GM10847 (cell line): ENCODE data around the gene CCDC184.

Source experiments
- POLR2A ChIP-seq: IDR thresholded peaks from 2 replicates; pipeline ENCODE4 v1.6.1; 2011; ENCODE audit not compliant: insufficient read length; ENCODE audit errors: extremely low read depth

The CCDC184 gene

GRCh38 chr12:48183091-48183875 is at the start of gene CCDC184:
CCDC184 (plus strand) TSS chr12:48183644; CDS start chr12:48184123, 479 bp downstream.
- no peak for TF ChIP-seq POLR2A

GRCh38 chr12:48135027-48135426 is 48.4 kb upstream of the CCDC184 start:
- TF ChIP-seq POLR2A = no peak

DNA sequence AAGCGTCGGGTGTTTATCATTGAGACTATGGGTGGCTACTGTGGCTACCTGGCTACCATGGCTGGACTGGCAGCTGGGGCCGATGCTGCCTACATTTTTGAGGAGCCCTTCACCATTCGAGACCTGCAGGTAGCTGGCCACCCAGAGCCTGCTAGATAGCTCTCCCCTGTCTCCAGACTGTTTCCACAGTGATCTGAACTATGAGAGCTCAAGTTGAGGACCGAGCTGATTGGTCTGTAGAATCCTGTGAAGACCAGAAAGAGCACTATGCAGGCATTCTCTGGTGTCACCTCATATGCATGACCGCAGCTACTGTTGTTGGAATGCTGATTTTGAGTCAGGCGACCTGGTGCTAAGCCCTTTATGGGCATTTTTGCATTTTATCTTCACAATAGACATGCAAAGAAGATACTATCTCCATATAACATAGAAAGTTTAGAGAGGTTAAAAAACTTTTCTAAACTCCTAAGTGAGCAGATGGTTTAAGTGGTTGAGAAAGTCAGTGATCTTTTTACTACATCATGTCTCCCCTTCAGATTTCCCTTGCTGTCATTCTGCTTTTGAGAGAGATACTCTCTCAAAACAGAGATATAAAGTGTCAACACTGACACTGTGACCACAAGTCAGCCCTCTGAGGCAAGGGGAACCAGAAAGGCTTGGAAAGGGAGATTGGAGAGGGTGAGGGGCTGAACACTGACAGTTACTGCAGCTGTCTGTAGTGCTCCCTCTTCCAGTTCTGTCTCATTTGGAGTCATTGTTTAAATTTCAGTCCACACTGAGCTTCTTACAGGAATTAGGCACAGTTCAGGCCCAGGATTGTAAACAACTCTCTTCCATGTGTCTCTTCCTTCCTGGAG is 40.4 kb upstream of the CCDC184 start:
- TF ChIP-seq POLR2A = no peak

GRCh38 chr12:48143898-48144297 is 39.5 kb upstream of the CCDC184 start:
- TF ChIP-seq POLR2A = no peak

DNA sequence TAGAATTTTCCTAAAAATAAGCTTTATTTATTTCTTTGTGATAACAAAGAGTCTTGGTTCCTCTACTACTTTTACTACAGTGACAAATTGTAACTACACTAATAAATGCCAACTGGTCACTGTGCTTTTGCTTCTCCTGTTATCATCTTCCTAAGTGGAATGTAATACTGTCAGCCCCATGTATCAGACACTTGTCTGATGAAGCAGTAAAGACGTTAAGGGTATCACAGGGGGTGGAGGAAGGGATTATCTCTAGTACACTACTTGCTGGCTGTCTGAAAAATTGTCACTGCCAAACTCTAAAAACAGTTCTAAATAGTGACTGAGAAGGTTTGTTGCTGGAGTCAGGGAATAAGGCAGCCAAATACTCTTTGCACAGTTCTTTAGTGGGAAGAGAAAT is 37.5 kb upstream of the CCDC184 start:
- no peak for TF ChIP-seq POLR2A

DNA sequence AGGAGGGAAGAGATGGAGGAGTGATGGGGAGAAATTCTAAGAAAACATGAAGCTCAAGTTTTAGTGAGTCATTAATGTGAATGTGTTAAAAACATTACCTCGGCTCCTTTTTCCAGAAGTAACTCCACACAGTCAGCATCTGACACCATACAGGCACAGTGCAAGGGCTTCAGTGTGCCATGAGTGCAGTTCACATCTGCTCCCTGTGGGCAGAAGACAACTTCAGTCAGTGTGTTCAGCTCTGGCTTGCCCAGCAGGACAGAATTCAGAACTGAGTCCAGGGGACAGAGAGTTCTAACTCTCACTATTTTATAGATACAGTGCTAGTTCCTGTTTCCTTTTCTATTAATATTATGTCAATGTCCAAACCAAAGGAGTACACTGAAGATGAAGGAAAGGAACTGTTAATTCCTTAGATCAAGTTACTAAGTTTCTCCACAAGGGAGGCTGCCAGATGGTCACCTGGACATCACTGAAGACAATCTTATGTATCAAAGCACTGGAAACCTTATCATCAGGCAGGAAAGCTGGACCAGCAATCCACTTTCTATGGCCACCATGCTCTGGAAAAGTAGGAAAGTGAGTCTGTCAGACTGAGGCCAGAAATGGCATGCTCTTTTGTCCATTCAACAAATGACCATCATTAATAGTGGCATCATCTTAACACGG is 32.2 kb upstream of the CCDC184 start:
- no peak for TF ChIP-seq POLR2A

DNA sequence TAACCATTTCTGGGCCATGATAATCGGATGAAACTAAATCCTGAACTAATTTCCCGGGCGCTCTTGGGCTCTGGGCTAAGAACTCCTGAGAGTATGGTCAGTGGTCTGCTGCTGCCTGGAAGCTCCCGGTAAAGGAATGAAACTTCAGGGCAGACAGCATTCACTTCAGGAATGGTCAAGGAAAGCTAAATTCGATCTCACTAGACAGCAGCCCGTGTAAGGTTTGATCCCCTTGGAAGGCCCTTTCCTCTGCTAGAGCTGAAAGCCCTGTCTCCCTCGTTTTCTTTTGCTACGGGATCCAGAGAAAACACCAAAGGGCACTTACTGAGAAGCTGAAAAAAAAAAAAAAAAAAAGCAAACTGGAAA is 26.8 kb upstream of the CCDC184 start:
- no peak for TF ChIP-seq POLR2A

- peak; percentile 51 for TF ChIP-seq POLR2A
Measured at GRCh38 chr12:48157018-48157888, 26.2 kb upstream of the CCDC184 start, which contains the start of gene ASB8. ASB8 (minus strand) TSS chr12:48157515; CDS start chr12:48153496, 4,019 bp downstream.

DNA sequence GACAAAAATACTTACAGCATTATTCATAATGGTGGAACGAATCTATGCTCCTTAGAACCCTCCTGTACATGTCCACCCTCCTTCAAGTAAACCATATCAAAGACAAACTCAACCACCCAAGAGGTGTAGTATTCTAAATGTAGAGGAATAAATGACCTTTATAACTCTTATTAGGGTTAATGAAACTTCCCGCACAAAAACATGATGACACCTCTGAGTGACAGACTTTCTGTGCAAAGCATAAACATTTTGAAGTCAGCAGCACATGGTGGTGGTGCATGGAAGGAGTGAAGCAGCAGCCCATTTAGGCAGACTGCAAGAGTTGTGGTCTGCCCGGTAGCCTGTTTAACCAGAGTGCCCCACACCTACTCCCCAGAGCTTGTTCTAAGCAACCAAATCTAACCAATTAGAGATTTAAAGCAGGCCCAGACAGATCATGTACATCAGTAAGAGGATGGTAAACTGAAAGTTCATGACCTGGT is 25.5 kb upstream of the CCDC184 start:
- TF ChIP-seq POLR2A = no peak

GRCh38 chr12:48160046-48160445 is 23.4 kb upstream of the CCDC184 start:
- no peak for TF ChIP-seq POLR2A

DNA sequence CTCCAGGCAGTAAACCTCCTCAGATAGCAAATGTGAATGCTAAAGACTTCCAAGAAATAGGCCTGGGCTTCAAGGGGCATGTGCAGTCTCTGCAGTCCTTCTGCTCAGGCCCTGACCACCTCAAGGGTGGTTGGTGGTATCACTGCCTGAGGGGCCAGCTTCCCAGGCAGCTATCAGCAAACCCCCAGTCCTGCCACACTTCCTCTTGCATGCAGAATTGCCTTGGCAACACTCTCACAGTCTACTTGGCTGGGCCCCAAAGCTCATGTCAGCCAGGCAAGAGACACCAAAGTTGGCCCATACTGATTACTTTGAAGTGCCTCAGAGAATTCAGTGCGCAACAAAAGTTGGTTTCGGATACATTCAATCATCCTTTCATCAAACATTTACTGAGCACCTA is 22.6 kb upstream of the CCDC184 start:
- no peak for TF ChIP-seq POLR2A

DNA sequence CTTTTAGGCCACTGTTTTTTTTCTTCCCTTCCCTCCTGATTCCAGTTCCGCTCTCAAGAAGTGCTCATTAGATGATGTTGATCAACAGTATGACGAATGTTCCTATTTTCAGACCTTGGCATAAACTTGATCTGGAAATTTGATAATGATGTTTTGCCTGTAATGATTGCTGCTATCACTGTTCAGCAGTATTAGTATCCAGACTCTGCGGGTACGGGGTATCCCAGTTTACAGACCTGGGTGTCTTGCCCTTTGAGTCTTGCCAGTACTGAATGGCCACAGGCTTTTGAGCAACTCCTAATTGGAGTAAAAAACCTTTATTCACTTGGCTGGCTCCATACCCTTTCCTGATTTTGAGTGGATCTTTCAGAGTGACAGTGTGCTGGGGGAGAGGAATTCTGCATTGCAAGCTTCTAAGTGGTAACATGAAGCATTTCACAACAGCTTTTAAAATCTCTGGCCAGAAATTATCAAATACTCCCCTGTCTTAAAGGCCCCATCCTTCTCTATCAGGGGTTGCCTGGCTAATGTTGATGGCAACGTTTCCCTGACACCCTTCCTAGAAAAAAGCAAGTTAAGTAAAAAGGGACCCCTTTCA is 20.2 kb upstream of the CCDC184 start:
- TF ChIP-seq POLR2A = no peak

DNA sequence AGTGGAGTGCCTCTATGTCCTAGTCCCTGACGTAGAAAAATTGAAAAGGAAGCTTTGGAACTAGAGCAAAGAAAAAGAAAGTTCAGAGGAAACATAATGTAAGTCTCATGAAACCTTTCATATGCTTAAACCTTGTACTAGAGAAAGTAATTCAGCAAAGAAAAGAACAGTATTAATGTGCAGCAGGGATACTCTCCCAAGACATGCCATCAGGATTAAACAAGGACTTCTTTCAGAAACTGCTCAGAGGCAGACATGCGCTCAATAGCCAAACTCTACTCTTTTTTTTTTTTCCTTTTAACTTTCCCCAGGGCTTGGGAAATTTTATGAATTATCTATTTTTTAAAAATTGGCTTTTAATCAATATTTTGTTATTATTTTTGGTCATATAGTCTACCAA is 19.0 kb upstream of the CCDC184 start:
- no peak for TF ChIP-seq POLR2A
